CD4-positive, alpha-beta T cell (primary cell): Measurements from ENCODE around the gene OTUD3. TPM values are rescaled to one million over a fixed set of nuclear protein-coding genes. Genes with fewer than 3 reads are reported as not detected.
"Not testable (repeated sequence)": the region's sequence is repeated elsewhere in the genome, so short reads cannot be mapped to it uniquely, and the experiment has no call there.

Experiments
- ATAC-seq: fragments of 200-7000 bp; cut with Tn5 transposase; one replicate; pipeline ENCODE4 v1.10.0; 2022; ENCODE audit warnings: mild to moderate bottlenecking; ENCODE audit not compliant: poor library complexity
- CTCF ChIA-PET: fragments of 350-600 bp; sonication (Branson Sonifier 250); formaldehyde crosslinking; loops from one replicate; lab custom pipeline; 2021; ENCODE audit warnings: antibody characterized with exemption, inconsistent platforms; lab: Charles Lee
- POLR2A ChIA-PET: fragments of 350-600 bp; sonication (Branson Sonifier 250); formaldehyde crosslinking; loops from one replicate; lab custom pipeline; 2021; ENCODE audit warnings: antibody characterized with exemption, inconsistent platforms; lab: Charles Lee
- DNase-seq, 14 experiments: peaks; one replicate each; pipeline ENCODE4 v3.0.0-alpha.2; 2013 to 2020; ENCODE audit warnings: mixed read lengths in 2 of 14
- H3K27ac ChIP-seq, 2 donors: one replicate each; pipeline versions ENCODE4 v1.5.1 to v1.7.0; 2013; ENCODE audit warnings: low read length in 2 of 2, low read depth in 1 of 2, mild to moderate bottlenecking in 1 of 2
- H3K27me3 ChIP-seq, 2 experiments: 1 replicate in 1 of 2; 2 replicates in 1 of 2; pipeline versions ENCODE4 v1.6.1 to v1.7.0; 2013; ENCODE audit warnings: low read length in 2 of 2, control low read depth in 1 of 2, mild to moderate bottlenecking in 1 of 2, moderate library complexity in 1 of 2; ENCODE audit not compliant: insufficient read depth in 2 of 2, control insufficient read depth in 1 of 2
- H3K36me3 ChIP-seq: one replicate; pipeline ENCODE4 v1.6.1; 2013; ENCODE audit warnings: low read length, control low read depth; ENCODE audit not compliant: insufficient read depth
- H3K4me1 ChIP-seq: one replicate; pipeline ENCODE4 v1.6.1; 2013; ENCODE audit warnings: low read length, control low read depth; ENCODE audit not compliant: insufficient read depth
- H3K4me3 ChIP-seq: one replicate; pipeline ENCODE4 v1.5.1; 2013; ENCODE audit warnings: mild to moderate bottlenecking, low read length, moderate library complexity
- H3K9me3 ChIP-seq, 2 experiments: 1 replicate in 1 of 2; 2 replicates in 1 of 2; pipeline versions ENCODE4 v1.6.1 to v1.7.0; 2013; ENCODE audit warnings: low read length in 2 of 2, mild to moderate bottlenecking in 2 of 2, control low read depth in 1 of 2, moderate library complexity in 1 of 2; ENCODE audit not compliant: control insufficient read depth in 1 of 2, insufficient read depth in 1 of 2
- H3K27ac Mint-ChIP-seq: one replicate; pipeline ENCODE4 v1.8.0; 2020; ENCODE audit warnings: mixed read lengths
- H3K27me3 Mint-ChIP-seq: one replicate; pipeline ENCODE4 v1.8.0; 2021; ENCODE audit warnings: mixed read lengths
- H3K36me3 Mint-ChIP-seq: one replicate; pipeline ENCODE4 v1.8.0; 2021; ENCODE audit warnings: low read depth, mixed read lengths
- H3K4me1 Mint-ChIP-seq: one replicate; pipeline ENCODE4 v1.8.0; 2021; ENCODE audit warnings: low read depth, mixed read lengths
- H3K4me3 Mint-ChIP-seq: one replicate; pipeline ENCODE4 v1.8.0; 2020; ENCODE audit warnings: mild to moderate bottlenecking, mixed read lengths
- H3K9me3 Mint-ChIP-seq: one replicate; pipeline ENCODE4 v1.8.0; 2020; ENCODE audit warnings: mixed read lengths
- CTCF ChIP-seq: fragments of 200-600 bp; IDR thresholded peaks from one replicate; pipeline ENCODE4 v1.8.0; 2022; ENCODE audit warnings: antibody characterized with exemption, mild to moderate bottlenecking
- intact Hi-C, 2 experiments: fragments of 100-400 bp; cut with DNase I in 1 of 2; cut with micrococcal nuclease in 1 of 2; formaldehyde crosslinking; loops; one replicate each; pipeline versions ENCODE4 v1.15.1 to v1.9.0; 2023 to 2025; cut with DNase I, micrococcal nuclease
- total RNA-seq, 174 experiments: library from RNA in 2 of 174; stranded (reverse) in 2 of 174; gene quantifications; one replicate each; pipeline ENCODE4 v1.2.3 and lab custom pipeline; 2021 to 2026

The OTUD3 gene
- total RNA-seq, 2 experiments from 2014 or later: 11.4 to 12.6 TPM

GRCh38 chr1:19846338-19846737 lies 35.9 kb upstream of the OTUD3 start:
- no peak for DNase-seq
- no peaks in the 10 kb centered on the region for H3K9me3 Mint-ChIP-seq
- H3K27me3 Mint-ChIP-seq: peaks cover 26% of the 10 kb centered on the region
- Histone ChIP-seq H3K4me1 (no peaks in the 10 kb centered on the region), H3K27me3 (peaks cover 9 to 10% of the 10 kb centered on the region in 2 experiments), H3K4me3 (no peak overlapping the region), H3K27ac (no peak overlapping the region), H3K36me3 (no peaks in the 10 kb centered on the region), H3K9me3 (no peaks in the 10 kb centered on the region)
- H3K27ac Mint-ChIP-seq: no peak overlapping the region
- POLR2A ChIA-PET: no interaction called here
- H3K4me1 Mint-ChIP-seq: no peaks in the 10 kb centered on the region
- intact Hi-C loops: no loop called here
- no peak for ATAC-seq
- H3K36me3 Mint-ChIP-seq: no peaks in the 10 kb centered on the region
- H3K4me3 Mint-ChIP-seq: no peak overlapping the region
- no peak for TF ChIP-seq CTCF
- CTCF ChIA-PET: no interaction called here

GRCh38 chr1:19847334-19847733 lies 34.9 kb upstream of the OTUD3 start:
- H3K27me3 ChIP-seq, CTCF ChIA-PET, H3K4me3 Mint-ChIP-seq, H3K4me1 ChIP-seq, H3K4me1 Mint-ChIP-seq, POLR2A ChIA-PET, DNase-seq, H3K9me3 ChIP-seq, H3K27ac Mint-ChIP-seq, intact Hi-C loops, H3K36me3 ChIP-seq, ATAC-seq, H3K4me3 ChIP-seq, H3K27ac ChIP-seq, H3K9me3 Mint-ChIP-seq, H3K36me3 Mint-ChIP-seq: not testable (repeated sequence)
- peaks cover 26% of the 10 kb centered on the region for H3K27me3 Mint-ChIP-seq

GRCh38 chr1:19849307-19849706 lies 32.9 kb upstream of the OTUD3 start:
- H3K9me3 ChIP-seq, ATAC-seq, intact Hi-C loops, H3K27ac Mint-ChIP-seq, H3K9me3 Mint-ChIP-seq, H3K36me3 ChIP-seq, H3K4me1 Mint-ChIP-seq, H3K36me3 Mint-ChIP-seq, DNase-seq, H3K4me3 Mint-ChIP-seq, POLR2A ChIA-PET, H3K4me3 ChIP-seq, H3K27me3 ChIP-seq, H3K27ac ChIP-seq, H3K4me1 ChIP-seq: not testable (repeated sequence)
- peaks cover 20% of the 10 kb centered on the region for H3K27me3 Mint-ChIP-seq
- CTCF ChIA-PET: interaction anchor here (0.6 to 0.8 kb wide), 2 partner anchors 9 to 37 kb away, joined by 3 read pairs; no protein-coding TSS in a partner anchor

- H3K4me1 Mint-ChIP-seq: no peaks in the 10 kb centered on the region
- H3K4me3 Mint-ChIP-seq: no peak overlapping the region
Measured at GRCh38 chr1:19850214-19850613, 32.0 kb upstream of the OTUD3 start.

More at GRCh38 chr1:19850214-19850613, 32.0 kb upstream of the OTUD3 start:
- DNase-seq (no peak), ATAC-seq (no peak)
- H3K9me3 ChIP-seq: no peaks in the 10 kb centered on the region
- Mint-ChIP-seq H3K9me3 (no peaks in the 10 kb centered on the region), H3K27ac (no peak overlapping the region), H3K27me3 (peaks cover 12% of the 10 kb centered on the region), H3K36me3 (no peaks in the 10 kb centered on the region)
- H3K36me3 ChIP-seq: no peaks in the 10 kb centered on the region
- peaks cover 3 to 9% of the 10 kb centered on the region in 2 experiments for H3K27me3 ChIP-seq
- ChIA-PET CTCF (no interaction called here), POLR2A (no interaction called here)
- TF ChIP-seq CTCF: no peak
- intact Hi-C loops: no loop called here
- H3K27ac ChIP-seq: no peak overlapping the region
- no peaks in the 10 kb centered on the region for H3K4me1 ChIP-seq
- H3K4me3 ChIP-seq: no peak overlapping the region
